Measurements from ENCODE around the gene MAP3K7CL.

The MAP3K7CL gene

GRCh38 chr21:29130270-29130969, at the start of gene MAP3K7CL:
TSS of gene MAP3K7CL (plus strand) at chr21:29130644. CDS start at chr21:29133345, 2,701 bp downstream.
- no peak for DNase-seq (ENCODE audit: low read depth)

- DNase-seq (ENCODE audit: low read depth), result no peak
These were observed 48.2 kb upstream of the MAP3K7CL start for GRCh38 chr21:29082046-29082815.

GRCh38 chr21:29083306-29083705, 47.1 kb upstream of the MAP3K7CL start:
- no peak for DNase-seq (ENCODE audit: low read depth)

GRCh38 chr21:29084372-29084771, 46.1 kb upstream of the MAP3K7CL start:
- no peak for DNase-seq (ENCODE audit: low read depth)

- DNase-seq (ENCODE audit: low read depth), result no peak
These were observed 45.2 kb upstream of the MAP3K7CL start for GRCh38 chr21:29085106-29085752.

GRCh38 chr21:29091033-29091432, 39.4 kb upstream of the MAP3K7CL start:
- no peak for DNase-seq (ENCODE audit: low read depth)

GRCh38 chr21:29092102-29092959, 38.1 kb upstream of the MAP3K7CL start:
- no peak for DNase-seq (ENCODE audit: low read depth)

GRCh38 chr21:29096218-29097015, 34.0 kb upstream of the MAP3K7CL start:
- no peak for DNase-seq (ENCODE audit: low read depth)

GRCh38 chr21:29098156-29098555, 32.3 kb upstream of the MAP3K7CL start:
- no peak for DNase-seq (ENCODE audit: low read depth)

- no peak for DNase-seq (ENCODE audit: low read depth)
These were observed 27.6 kb upstream of the MAP3K7CL start for GRCh38 chr21:29102791-29103257.

GRCh38 chr21:29104239-29104708, 26.2 kb upstream of the MAP3K7CL start:
- DNase-seq (ENCODE audit: low read depth), result no peak

GRCh38 chr21:29105218-29105617, 25.2 kb upstream of the MAP3K7CL start:
- no peak for DNase-seq (ENCODE audit: low read depth)

GRCh38 chr21:29114765-29115500, 15.5 kb upstream of the MAP3K7CL start:
- no peak for DNase-seq (ENCODE audit: low read depth)

- no peak for DNase-seq (ENCODE audit: low read depth)
These were observed 14.5 kb upstream of the MAP3K7CL start for GRCh38 chr21:29115899-29116298.

- DNase-seq (ENCODE audit: low read depth), result no peak
These were observed 13.0 kb upstream of the MAP3K7CL start for GRCh38 chr21:29117372-29117955.

GRCh38 chr21:29121759-29122158, 8.7 kb upstream of the MAP3K7CL start:
- no peak for DNase-seq (ENCODE audit: low read depth)

GRCh38 chr21:29124645-29125044, 5.8 kb upstream of the MAP3K7CL start:
- no peak for DNase-seq (ENCODE audit: low read depth)

- no peak for DNase-seq (ENCODE audit: low read depth)
These were observed 5.3 kb upstream of the MAP3K7CL start for GRCh38 chr21:29125191-29125590.

- DNase-seq (ENCODE audit: low read depth), result no peak
These were observed 4.5 kb upstream of the MAP3K7CL start for GRCh38 chr21:29125979-29126378.

- no peak for DNase-seq (ENCODE audit: low read depth)
These were observed 2.8 kb downstream of the MAP3K7CL start for GRCh38 chr21:29133241-29133640.

All from stimulated activated CD8-positive, alpha-beta memory T cell treated with anti-CD3 and anti-CD28 coated beads, Interleukin-12 subunit alpha, Interleukin-12 subunit beta, amount 100 ng/mL, for 1 hour (primary cell).